Measurements from ENCODE around the gene FAM76B.
A peak's percentile ranks its signal among the peaks of the same experiment; 100 is the strongest.

Gene FAM76B

DNA sequence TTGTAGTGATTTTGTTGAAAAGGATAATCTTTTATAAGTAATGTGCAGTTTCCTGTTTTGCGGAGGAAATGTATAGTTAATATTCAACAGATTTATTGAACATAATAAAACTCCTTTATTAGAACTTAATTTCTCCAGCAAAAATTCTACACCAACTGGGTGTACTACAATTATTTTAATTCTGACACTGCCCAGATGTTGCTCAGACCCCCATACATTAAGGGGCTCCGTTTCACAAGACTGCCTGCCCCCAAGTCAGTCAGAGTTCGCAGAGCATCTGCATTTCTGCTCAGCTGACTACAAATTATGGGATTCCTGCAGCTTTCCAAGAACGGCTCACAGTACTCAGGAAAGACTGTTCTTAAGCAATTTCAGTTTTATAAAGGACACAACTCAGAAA lies 6.9 kb upstream of the FAM76B start:
- peaks cover 26% of the 10 kb centered on the region for H3K36me3 ChIP-seq (ENCODE audit: low read length)
- H3F3A ChIP-seq (ENCODE audit: insufficient read depth): 0 out of 2 replicates have a peak, but pooled peaks cover 5% of the 10 kb centered on the region
- H3K9me3 ChIP-seq (ENCODE audit: insufficient read depth, low read length): no peaks in the 10 kb centered on the region
- no peak overlapping the region for H3K4me2 ChIP-seq (ENCODE audit: low read depth, low read length, poor library complexity, severe bottlenecking)
- TF ChIP-seq, protein P1, sequence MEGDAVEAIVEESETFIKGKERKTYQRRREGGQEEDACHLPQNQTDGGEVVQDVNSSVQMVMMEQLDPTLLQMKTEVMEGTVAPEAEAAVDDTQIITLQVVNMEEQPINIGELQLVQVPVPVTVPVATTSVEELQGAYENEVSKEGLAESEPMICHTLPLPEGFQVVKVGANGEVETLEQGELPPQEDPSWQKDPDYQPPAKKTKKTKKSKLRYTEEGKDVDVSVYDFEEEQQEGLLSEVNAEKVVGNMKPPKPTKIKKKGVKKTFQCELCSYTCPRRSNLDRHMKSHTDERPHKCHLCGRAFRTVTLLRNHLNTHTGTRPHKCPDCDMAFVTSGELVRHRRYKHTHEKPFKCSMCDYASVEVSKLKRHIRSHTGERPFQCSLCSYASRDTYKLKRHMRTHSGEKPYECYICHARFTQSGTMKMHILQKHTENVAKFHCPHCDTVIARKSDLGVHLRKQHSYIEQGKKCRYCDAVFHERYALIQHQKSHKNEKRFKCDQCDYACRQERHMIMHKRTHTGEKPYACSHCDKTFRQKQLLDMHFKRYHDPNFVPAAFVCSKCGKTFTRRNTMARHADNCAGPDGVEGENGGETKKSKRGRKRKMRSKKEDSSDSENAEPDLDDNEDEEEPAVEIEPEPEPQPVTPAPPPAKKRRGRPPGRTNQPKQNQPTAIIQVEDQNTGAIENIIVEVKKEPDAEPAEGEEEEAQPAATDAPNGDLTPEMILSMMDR (IDR thresholded peaks at IDR 0.05; ENCODE audit: insufficient read depth, low read length, poor library complexity, severe bottlenecking): no peak
- no peak for TF ChIP-seq EZH2phosphoT487 (conservative IDR thresholded peaks at IDR 0.05; ENCODE audit: low read length)
- no peak overlapping the region for H2AFZ ChIP-seq (ENCODE audit: low read depth, low read length, severe bottlenecking)
- H3K9me2 ChIP-seq (replicated peaks; ENCODE audit: insufficient read depth, low read length): no peaks in the 10 kb centered on the region
- no peak overlapping the region for H3K27ac ChIP-seq (ENCODE audit: low read depth, low read length)
- H3K27me3 ChIP-seq (ENCODE audit: low read length): no peaks in the 10 kb centered on the region
- H3K79me2 ChIP-seq (ENCODE audit: insufficient read depth, low read length): peaks cover 75% of the 10 kb centered on the region
- no peak overlapping the region for H3K9ac ChIP-seq (ENCODE audit: low read length)
- no peak overlapping the region for H3K4me3 ChIP-seq (ENCODE audit: insufficient read depth, low read length, poor library complexity, severe bottlenecking)
- H4K20me1 ChIP-seq (ENCODE audit: low read depth, low read length): peaks cover 23% of the 10 kb centered on the region; the same call in 1 of the 2 replicates

DNA sequence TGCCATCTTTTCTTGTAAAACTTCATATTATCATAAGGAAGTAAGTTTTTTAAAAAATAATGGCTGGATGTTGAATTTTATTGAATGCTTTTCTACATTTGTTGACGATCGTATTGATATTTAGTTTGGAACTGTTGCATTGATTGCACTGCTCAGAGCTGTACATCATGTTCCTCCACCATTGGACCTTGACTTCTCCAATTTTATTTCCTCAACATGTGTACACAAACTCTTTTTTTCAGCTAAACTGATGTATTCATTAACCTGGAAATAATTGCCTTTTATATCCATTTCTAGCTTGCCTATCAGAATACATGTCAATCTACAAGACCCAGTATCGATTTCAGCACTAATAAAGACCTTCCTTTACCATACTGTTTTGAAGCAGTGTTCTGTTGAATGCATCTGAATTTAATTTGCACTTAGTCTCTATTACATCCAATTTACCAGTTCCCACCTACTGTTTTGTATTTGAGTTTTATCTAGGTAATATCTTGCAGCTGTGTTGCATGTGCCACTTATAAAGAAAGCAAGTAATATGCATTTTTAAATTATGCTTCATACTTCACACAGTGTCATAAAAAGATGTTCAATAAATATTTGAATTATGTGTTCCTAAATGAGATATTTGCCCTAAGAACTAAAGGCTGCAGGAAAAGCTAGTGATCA lies 6.2 kb upstream of the FAM76B start:
- peaks cover 23% of the 10 kb centered on the region; the same call in 1 of the 2 replicates for H4K20me1 ChIP-seq (ENCODE audit: low read depth, low read length)

DNA sequence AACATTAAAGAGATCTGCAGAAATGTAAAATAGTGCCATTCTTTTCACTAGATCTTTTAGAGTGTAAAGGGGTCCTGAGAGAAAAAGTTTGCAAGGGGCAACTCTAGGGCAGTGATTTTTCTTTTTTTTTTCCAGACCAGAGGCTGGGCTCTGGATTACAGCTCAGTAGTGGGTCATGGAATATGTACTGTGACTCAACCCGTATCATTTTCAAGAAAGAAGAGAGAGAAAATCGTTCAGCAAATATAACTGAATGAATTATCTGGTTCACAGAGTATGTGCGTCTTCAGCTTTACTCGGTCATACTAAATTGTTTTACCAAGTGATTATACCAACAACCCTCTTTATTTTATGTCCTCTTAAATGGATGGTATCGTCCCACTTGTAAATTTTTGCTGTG lies 4.5 kb upstream of the FAM76B start:
- Histone ChIP-seq H3K9ac (ENCODE audit: low read length) (no peak overlapping the region), H3K27ac (ENCODE audit: low read depth, low read length) (no peak overlapping the region), H3K9me3 (ENCODE audit: insufficient read depth, low read length) (no peaks in the 10 kb centered on the region), H4K20me1 (ENCODE audit: low read depth, low read length) (peaks cover 23% of the 10 kb centered on the region; the same call in 1 of the 2 replicates), H3K36me3 (ENCODE audit: low read length) (peaks cover 9% of the 10 kb centered on the region), H3K9me2 (replicated peaks; ENCODE audit: insufficient read depth, low read length) (no peaks in the 10 kb centered on the region), H2AFZ (ENCODE audit: low read depth, low read length, severe bottlenecking) (no peak overlapping the region), H3K79me2 (ENCODE audit: insufficient read depth, low read length) (peaks cover 84% of the 10 kb centered on the region), H3F3A (ENCODE audit: insufficient read depth) (peaks cover 9% of the 10 kb centered on the region; the same call in 1 of the 2 replicates), H3K4me2 (ENCODE audit: low read depth, low read length, poor library complexity, severe bottlenecking) (peak overlapping the region; percentile 11), H3K27me3 (ENCODE audit: low read length) (no peaks in the 10 kb centered on the region), H3K4me3 (ENCODE audit: insufficient read depth, low read length, poor library complexity, severe bottlenecking) (no peak overlapping the region)
- TF ChIP-seq, protein P1 (IDR thresholded peaks at IDR 0.05; ENCODE audit: insufficient read depth, low read length, poor library complexity, severe bottlenecking): no peak
- TF ChIP-seq EZH2phosphoT487 (conservative IDR thresholded peaks at IDR 0.05; ENCODE audit: low read length): no peak

More for the DNA sequence above, 6.2 kb upstream of the FAM76B start:
- peaks cover 82% of the 10 kb centered on the region for H3K79me2 ChIP-seq (ENCODE audit: insufficient read depth, low read length)
- H3F3A ChIP-seq (ENCODE audit: insufficient read depth): 0 out of 2 replicates have a peak, but pooled peaks cover 5% of the 10 kb centered on the region
- no peak overlapping the region for H3K9ac ChIP-seq (ENCODE audit: low read length)
- no peak overlapping the region for H3K4me3 ChIP-seq (ENCODE audit: insufficient read depth, low read length, poor library complexity, severe bottlenecking)
- no peak for TF ChIP-seq EZH2phosphoT487 (conservative IDR thresholded peaks at IDR 0.05; ENCODE audit: low read length)
- TF ChIP-seq, protein P1 (IDR thresholded peaks at IDR 0.05; ENCODE audit: insufficient read depth, low read length, poor library complexity, severe bottlenecking): no peak
- no peaks in the 10 kb centered on the region for H3K9me3 ChIP-seq (ENCODE audit: insufficient read depth, low read length)
- no peaks in the 10 kb centered on the region for H3K9me2 ChIP-seq (replicated peaks; ENCODE audit: insufficient read depth, low read length)
- H3K4me2 ChIP-seq (ENCODE audit: low read depth, low read length, poor library complexity, severe bottlenecking): no peak overlapping the region
- H2AFZ ChIP-seq (ENCODE audit: low read depth, low read length, severe bottlenecking): no peak overlapping the region
- H3K27me3 ChIP-seq (ENCODE audit: low read length): no peaks in the 10 kb centered on the region
- H3K27ac ChIP-seq (ENCODE audit: low read depth, low read length): no peak overlapping the region
- peaks cover 18% of the 10 kb centered on the region for H3K36me3 ChIP-seq (ENCODE audit: low read length)
